Caki2 (cell line): ENCODE measurements around the gene SKAP1. TPM values are rescaled to one million over a fixed set of nuclear protein-coding genes. Genes with fewer than 3 reads are reported as not detected.
"Not testable (repeated sequence)": the region's sequence is repeated elsewhere in the genome, so short reads cannot be mapped to it uniquely, and the experiment has no call there.

ENCODE experiments used
- DNase-seq: peaks from one replicate; pipeline ENCODE4 v3.0.0-alpha.2; 2015; ENCODE audit warnings: low read depth
- in situ Hi-C: cut with HindIII; loops from 2 replicates; pipeline ENCODE4 v1.10.0; 2016; ENCODE audit warnings: low sequenced_read_pairs, low pct_unique_long_range_greater_than_20kb, mixed read lengths
- total RNA-seq: library from RNA; depleted of rRNA; stranded (reverse); fragments of >200 nt; shearing (Covaris generic); gene quantifications from 2 replicates; pipeline ENCODE4 v1.2.3, GENCODE V29; 2014; ENCODE audit warnings: low replicate concordance

The SKAP1 gene
- total RNA-seq, 1 experiment from 2014 or later, result 0.88 TPM

GRCh38 chr17:48278760-48279491 lies 151.1 kb downstream of the SKAP1 start:
- in situ Hi-C loops, result no loop called here
- no peak for DNase-seq

- in situ Hi-C loops, result no loop called here
- no peak for DNase-seq
These were observed 153.2 kb downstream of the SKAP1 start for GRCh38 chr17:48276776-48277175.

GRCh38 chr17:48270899-48271298 lies 159.1 kb downstream of the SKAP1 start:
- in situ Hi-C loops, result no loop called here
- DNase-seq, result no peak

- in situ Hi-C loops, result no loop called here
- DNase-seq, result no peak
These were observed 160.8 kb downstream of the SKAP1 start for GRCh38 chr17:48269209-48269608.

- in situ Hi-C loops, result no loop called here
- no peak for DNase-seq
These were observed 166.3 kb downstream of the SKAP1 start for GRCh38 chr17:48263731-48264035.

GRCh38 chr17:48262982-48263730 lies 166.9 kb downstream of the SKAP1 start:
- in situ Hi-C loops, result no loop called here
- DNase-seq, result peak; percentile 28

GRCh38 chr17:48261297-48261880 lies 168.6 kb downstream of the SKAP1 start:
- in situ Hi-C loops, result no loop called here
- peak; percentile 74 for DNase-seq

- in situ Hi-C loops, result no loop called here
- peak; percentile 61 for DNase-seq
These were observed 170.2 kb downstream of the SKAP1 start for GRCh38 chr17:48259694-48260291.

- no peak for DNase-seq
These were observed 171.7 kb downstream of the SKAP1 start for GRCh38 chr17:48258331-48258730.

GRCh38 chr17:48255759-48256158 lies 174.3 kb downstream of the SKAP1 start:
- DNase-seq, result no peak
- in situ Hi-C loops, result no loop called here

More at GRCh38 chr17:48258331-48258730, 171.7 kb downstream of the SKAP1 start:
- in situ Hi-C loops, result no loop called here

GRCh38 chr17:48254896-48255295 lies 175.1 kb downstream of the SKAP1 start:
- in situ Hi-C loops, result no loop called here
- DNase-seq, result no peak

GRCh38 chr17:48253975-48254374 lies 176.0 kb downstream of the SKAP1 start:
- in situ Hi-C loops, result no loop called here
- no peak for DNase-seq

- no peak for DNase-seq
- in situ Hi-C loops, result no loop called here
These were observed 178.1 kb downstream of the SKAP1 start for GRCh38 chr17:48251950-48252349.

GRCh38 chr17:48250949-48251348 lies 179.1 kb downstream of the SKAP1 start:
- DNase-seq, result no peak
- in situ Hi-C loops, result no loop called here

- in situ Hi-C loops, DNase-seq: not testable (repeated sequence)
These were observed 180.0 kb downstream of the SKAP1 start for GRCh38 chr17:48250059-48250458.

- no peak for DNase-seq
- in situ Hi-C loops, result no loop called here
These were observed 182.4 kb downstream of the SKAP1 start for GRCh38 chr17:48247603-48248002.

GRCh38 chr17:48247038-48247437 lies 183.0 kb downstream of the SKAP1 start:
- no peak for DNase-seq
- in situ Hi-C loops, result no loop called here

GRCh38 chr17:48246612-48247011 lies 183.4 kb downstream of the SKAP1 start:
- DNase-seq, result no peak
- in situ Hi-C loops, result no loop called here

GRCh38 chr17:48245465-48246033 lies 184.5 kb downstream of the SKAP1 start:
- DNase-seq, in situ Hi-C loops: not testable (repeated sequence)
